Ovary (tissue), 3 donors: Measurements from ENCODE around the gene ALDOB.

ENCODE experiments used
- CTCF ChIP-seq, 3 donors: fragments of 450-650 bp in 2 of 3; fragments of 200-600 bp in 1 of 3; IDR thresholded peaks; one replicate each; pipeline versions ENCODE4 v1.5.1 to v1.8.0; 2016 to 2022; ENCODE audit warnings: antibody characterized with exemption in 3 of 3, mild to moderate bottlenecking in 1 of 3
- POLR2A ChIP-seq: fragments of 450-650 bp; IDR thresholded peaks from one replicate; pipeline ENCODE4 v1.6.1; 2017; ENCODE audit warnings: antibody characterized with exemption, mild to moderate bottlenecking, moderate library complexity
- donor health status: DM: no; HTN: no; CAD: no.

- TF ChIP-seq POLR2A, result no peak
- TF ChIP-seq CTCF (IDR thresholded peaks at IDR 0.05), result no peak
These were observed 54.5 kb downstream of the ALDOB start for GRCh38 chr9:101381118-101381517.
